ENCODE data around the gene EIF4G3.
"Not testable (repeated sequence)": the region's sequence is repeated elsewhere in the genome, so short reads cannot be mapped to it uniquely, and the experiment has no call there.

The EIF4G3 gene

GRCh38 chr1:21024136-21024896, 152.4 kb downstream of the EIF4G3 start:
- not testable (repeated sequence) for DNase-seq

DNA sequence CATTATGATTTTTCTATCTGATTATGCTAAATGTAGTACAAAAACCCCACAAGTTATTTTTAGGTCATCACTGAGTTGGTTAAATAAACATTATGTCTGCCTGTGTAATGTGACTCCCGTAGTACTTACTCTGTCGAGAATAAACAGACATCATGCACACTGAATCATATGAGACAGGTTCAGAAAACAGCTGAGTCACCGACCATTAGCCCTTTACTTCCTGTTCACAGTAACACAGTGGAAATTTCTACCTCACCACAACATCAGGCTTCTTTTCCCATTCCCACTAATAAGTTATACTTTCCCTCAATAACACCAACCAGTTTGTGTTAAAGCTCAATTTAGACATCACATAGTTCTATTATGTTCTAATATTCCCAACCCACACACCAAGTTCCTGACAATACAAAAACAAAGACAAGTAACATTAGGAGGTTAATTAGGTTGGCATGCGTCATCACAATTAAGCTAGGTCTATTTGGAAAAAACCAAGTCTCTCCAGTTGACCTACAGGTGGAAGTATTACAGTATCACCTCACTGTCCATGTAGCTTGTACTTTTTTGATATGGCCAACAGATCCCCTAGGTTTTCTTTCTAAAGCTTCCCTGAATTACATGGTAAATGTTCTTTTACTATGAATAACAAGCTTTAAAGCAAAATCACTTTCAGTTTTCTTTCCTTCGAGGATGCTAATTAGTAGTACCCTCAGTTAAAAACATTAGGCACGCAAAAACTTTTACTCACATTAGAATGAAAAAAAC, 154.2 kb downstream of the EIF4G3 start:
- peak; percentile 23 for DNase-seq

- DNase-seq: no peak
Measured at GRCh38 chr1:21021311-21021710, 155.4 kb downstream of the EIF4G3 start.

- DNase-seq: no peak
Measured at GRCh38 chr1:21020151-21020550, 156.5 kb downstream of the EIF4G3 start.

DNA sequence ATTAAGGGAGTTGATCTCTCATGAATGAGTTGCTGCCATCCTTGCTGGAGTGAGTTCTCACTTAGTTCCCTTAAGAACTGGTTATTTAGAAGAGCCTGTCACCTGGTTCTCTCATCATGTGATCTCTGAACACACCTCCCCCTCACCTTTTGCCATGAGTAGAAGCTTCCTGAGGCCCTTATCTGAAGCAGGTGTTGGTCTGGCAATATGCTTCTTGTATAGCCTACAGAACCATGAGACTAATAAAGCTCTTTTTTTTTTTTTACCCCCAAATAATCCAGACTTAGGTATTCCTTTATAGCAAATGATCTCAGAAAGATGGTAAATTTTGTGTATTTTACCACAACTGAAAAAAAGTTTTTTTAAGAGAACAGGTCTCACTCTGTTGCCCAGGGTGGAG, 158.0 kb downstream of the EIF4G3 start:
- no peak for DNase-seq

GRCh38 chr1:21013510-21013909, 163.2 kb downstream of the EIF4G3 start:
- no peak for DNase-seq

- no peak for DNase-seq
Measured at GRCh38 chr1:21012937-21013336, 163.8 kb downstream of the EIF4G3 start.

DNA sequence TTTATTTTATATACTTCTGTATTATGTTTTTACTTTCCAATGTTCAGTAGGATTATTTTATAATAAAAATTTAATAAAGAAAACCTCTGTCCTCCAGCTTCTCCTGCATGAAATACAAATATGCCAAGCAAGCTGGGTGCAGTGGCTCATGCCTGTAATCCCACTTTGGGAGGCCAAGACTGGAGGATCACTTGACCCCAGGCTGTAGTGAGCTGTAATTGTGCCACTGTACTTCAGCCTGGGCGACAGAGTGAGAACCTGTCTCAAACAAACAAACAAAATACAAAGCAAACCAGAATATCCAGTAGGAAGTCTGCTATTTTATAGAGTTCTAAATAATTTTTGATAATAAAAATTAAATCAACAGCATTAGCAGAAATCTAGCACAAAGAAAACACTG, 168.8 kb downstream of the EIF4G3 start:
- DNase-seq: no peak

DNA sequence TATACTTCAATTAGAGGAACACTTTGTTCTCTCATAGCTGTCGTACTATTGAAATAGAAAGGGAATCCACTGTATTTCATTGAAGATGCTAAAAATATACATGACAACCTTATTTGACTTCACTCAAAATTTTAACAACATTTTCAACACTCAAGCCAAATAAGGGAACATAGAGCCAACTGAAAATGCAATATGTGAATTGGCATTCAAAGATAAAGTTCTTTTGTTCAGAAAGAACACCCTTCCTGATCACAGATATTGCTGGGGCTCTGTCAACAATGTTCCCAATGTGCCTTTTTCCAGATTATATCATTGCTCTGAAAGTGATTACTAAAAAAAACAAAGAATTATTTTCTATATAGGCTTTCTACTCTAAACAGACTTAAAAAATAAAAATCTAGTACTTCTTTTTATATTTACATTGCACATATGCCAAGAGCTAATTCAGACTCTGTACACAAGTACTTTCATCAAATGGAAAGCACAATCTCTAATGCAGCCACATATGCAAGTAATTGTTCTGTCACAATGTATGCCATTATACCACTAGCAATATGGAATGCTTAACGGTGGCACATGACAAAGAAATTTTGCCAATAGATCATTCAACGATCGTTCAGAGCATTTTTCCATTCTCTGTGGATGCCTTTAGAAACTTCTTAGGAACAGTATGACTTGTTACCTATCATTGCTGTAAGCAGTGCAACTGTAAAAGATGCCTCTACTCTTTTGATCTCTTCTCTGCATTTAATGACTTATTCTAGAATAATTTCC, 171.0 kb downstream of the EIF4G3 start:
- no peak for DNase-seq

GRCh38 chr1:21003281-21004045, 173.2 kb downstream of the EIF4G3 start:
- no peak for DNase-seq

DNA sequence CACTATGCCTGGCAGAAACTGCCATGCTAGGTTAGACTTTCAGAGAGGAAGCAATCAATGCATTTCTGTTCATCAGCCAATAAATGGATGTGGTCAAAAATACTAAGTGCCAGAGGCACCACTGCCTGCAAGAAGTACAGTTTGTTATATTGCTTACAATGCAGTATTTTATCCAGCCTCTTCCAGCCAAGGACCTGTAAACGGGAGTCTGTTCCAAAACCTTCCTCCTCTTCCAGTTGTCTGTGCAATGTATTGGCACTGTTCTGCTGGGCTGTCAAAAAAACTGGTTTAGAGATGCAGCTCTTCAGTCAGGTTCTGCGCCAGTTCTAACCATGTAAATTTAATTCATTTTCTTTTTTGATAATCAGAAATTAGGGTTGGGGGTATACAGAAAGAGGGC, 175.7 kb downstream of the EIF4G3 start:
- no peak for DNase-seq

DNA sequence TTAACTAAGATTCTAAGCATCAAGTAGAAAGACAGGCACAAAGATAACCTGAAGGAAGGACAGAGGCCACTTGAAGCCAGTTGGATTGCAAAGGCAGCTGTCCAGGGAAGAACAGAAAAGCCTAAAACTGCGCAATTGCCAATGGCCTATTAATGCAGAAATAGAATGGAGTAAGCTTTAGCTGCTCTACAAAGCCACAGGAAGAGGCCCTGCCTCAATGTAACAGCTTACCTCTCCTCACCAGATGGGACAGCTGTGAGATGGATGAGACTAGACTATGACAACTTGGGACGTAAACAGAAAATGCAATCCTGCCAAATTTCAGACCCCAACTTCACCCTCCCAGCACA, 176.5 kb downstream of the EIF4G3 start:
- DNase-seq: no peak

- no peak for DNase-seq
Measured at GRCh38 chr1:20999525-21000244, 177.0 kb downstream of the EIF4G3 start.

GRCh38 chr1:20998826-20999225, 177.9 kb downstream of the EIF4G3 start:
- no peak for DNase-seq

- DNase-seq: no peak
Measured at GRCh38 chr1:20997602-20998224, 179.0 kb downstream of the EIF4G3 start.

GRCh38 chr1:20996554-20996953, 180.1 kb downstream of the EIF4G3 start:
- DNase-seq: no peak

DNA sequence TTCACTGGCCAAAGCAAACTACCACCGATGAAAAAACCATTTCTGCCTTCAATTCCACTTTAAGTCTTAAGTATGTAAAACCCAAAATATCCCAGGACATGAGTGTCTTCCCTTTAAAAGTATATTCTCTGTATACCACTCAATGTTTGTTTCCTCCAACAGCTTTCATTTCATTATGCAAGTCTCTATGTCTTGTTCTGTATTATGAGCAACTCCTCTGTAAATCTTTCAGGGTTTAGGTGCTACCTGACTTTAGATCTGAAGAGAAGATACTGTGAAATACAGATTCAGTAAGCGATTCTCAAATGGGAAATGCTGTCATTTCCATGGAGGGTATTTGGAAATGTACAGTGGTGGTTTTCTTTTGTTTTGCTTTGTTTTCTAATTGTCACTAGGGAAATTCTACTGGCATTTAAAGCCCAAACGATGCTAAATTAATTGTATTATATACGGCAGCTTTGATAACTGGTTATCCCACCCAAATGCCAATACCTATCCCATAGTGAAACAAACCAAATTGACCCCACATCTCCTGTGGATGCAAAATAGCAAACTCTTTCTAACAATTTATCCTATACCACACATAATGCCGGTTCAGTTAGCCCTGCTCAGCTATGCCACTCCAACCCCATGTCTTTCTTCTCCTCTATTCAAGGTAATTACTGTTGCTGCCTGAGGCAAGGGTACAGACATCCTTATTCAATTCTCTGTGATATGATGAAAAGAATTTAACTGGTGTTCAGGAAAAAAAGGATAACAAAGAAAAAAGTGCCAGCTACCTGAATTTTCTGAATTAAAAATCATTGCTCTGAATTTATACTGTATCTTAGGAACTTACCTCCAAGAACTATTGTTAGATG, 182.8 kb downstream of the EIF4G3 start:
- DNase-seq: no peak

GRCh38 chr1:20992322-20993056, 184.2 kb downstream of the EIF4G3 start:
- no peak for DNase-seq

- DNase-seq: no peak
Measured at GRCh38 chr1:20988943-20989342, 187.8 kb downstream of the EIF4G3 start.

Measured in stimulated activated CD4-positive, alpha-beta T cell treated with anti-CD3 and anti-CD28 coated beads, Interleukin-15, amount 100 ng/mL, for 24 hours (primary cell).